GM10847 (cell line): ENCODE results near the gene NHLRC4.
A peak's percentile ranks its signal among the peaks of the same experiment; 100 is the strongest.

Experiments used
- POLR2A ChIP-seq: IDR thresholded peaks from 2 replicates; pipeline ENCODE4 v1.6.1; 2011; ENCODE audit not compliant: insufficient read length; ENCODE audit errors: extremely low read depth

NHLRC4 gene

DNA sequence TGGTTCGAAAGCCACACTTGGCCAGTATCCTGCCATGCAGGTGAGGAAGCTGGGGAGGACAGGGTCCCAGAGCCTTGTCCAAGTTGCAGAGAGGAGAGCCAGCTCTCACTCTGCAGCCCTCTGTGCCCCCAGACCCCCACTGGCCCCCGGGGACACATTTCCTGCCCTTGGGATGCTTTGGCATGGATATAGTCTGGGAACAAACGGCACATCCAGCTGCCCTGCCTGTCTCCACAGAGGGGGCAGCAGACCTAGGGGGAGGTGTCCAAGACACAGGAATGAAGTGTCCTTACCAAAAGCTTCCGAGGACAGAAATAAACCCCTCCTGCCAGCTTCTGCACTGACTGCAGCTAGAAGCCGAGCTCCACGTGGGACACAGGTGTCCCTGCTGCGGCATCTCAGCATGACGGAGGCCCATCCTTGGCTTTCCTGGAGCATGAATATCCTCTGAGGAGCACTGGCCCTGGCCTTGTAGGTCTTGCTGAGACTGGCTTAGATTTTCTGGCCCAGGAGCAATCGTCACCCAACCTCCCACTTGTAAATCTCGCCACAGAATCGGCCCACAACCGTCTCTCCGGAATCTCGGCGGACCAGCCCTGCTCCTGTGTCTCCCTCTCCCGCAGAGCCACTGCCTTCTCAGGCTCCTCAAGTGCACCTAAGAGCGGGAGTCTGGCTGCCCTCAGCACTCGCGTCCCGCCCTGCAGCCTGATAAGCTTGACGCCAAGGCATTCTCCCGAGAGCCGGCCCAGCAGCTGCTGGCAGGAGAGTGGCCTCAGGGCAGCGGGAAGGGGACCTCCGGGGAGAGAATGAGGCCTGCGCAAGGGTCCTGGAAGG lies 40.4 kb upstream of the NHLRC4 start:
- no peak for TF ChIP-seq POLR2A

DNA sequence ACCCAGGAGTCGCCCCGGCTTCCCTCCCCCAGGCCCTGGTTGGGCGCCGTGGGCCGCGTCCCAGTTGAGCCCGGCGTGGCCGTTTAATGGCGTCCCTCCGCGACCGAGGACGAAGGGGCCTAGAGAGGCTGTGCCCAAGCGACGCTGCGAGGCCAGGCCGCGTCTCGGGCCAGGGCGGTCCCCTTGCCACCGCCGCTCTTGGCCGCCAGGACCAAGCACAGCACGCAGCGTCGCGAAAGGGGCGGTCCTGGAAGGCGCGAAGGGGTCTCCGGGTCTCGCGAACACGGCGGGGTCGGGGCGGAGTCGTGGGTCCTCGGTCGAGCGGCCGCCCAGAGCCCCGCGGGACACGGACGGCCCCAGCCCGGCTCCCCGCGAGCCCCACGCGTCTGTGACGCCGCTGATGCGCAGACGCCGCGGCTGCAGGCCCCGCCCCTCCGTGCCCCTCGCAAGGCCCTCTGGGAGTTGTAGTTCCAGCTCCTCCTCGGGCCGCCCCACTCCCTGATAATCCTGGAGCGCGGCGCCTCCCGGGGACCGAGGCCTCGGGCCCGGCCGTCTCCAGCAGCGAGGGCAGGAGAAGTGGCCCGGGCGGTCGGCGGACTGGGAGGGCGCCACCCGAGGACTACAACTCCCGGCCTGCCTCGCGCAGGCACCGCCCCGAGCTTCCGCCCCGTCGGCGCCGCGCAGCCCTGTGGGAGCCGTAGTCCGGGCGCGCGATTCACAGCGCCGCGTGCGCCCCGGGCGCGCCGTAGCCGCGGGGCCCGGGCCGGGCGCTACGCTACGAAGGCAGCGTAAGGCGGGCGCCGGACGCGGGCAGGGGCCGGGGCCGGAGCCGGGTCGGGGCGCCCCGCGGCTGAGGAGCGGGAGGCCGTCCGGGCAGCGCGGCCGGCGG lies 39.5 kb upstream of the NHLRC4 start, which contains the start of gene CAPN15:
TSS of gene CAPN15 (plus strand) at position 698 of the 889 bp plus-strand sequence. CDS start 19,127 bp downstream, outside the sequence.
- peak; percentile 69 for TF ChIP-seq POLR2A

DNA sequence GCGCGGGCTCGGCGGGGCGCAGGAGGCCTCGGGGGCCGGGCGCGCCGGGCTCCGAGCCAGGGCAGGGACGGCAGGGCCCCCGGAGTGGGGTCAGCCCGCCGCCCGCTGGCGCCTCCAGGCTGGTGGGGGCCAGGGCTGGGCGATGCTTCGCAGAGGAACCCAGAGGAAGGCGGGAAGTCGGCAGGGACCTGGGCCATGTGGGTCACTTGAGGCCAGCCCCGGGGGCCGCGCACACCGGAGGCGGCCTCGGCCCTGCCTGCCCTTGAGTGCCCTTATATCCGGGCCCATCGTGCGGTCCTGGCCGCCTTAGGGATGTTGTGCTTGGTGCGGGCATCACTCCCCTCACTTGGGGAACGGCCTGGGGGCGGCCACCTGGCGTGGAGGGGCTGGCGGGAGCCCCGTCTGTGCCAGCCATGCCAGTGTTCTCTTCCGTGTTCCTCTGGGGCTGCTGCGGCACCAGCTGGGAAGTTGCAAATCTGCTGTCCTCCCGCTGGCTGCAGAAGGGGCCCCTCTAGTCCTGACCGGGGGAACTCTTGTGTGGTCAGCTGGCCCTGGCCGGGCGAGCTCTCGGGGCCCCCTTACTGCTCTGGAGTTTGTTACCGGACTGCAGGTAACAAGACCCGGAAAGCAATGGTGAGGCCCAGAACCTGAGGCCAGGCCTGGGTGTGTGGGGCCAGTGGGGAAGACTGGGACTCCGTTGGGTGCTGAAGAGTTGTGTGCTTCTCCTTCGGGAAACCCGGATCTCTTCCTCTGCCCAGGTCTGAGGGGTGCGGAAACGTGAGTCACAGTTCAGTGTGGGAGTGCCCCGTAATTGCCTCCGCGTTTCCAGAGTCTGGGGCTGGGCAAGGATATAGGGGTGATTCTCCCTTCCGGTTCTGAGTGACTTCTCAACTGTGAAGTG lies 38.4 kb upstream of the NHLRC4 start:
- no peak for TF ChIP-seq POLR2A

DNA sequence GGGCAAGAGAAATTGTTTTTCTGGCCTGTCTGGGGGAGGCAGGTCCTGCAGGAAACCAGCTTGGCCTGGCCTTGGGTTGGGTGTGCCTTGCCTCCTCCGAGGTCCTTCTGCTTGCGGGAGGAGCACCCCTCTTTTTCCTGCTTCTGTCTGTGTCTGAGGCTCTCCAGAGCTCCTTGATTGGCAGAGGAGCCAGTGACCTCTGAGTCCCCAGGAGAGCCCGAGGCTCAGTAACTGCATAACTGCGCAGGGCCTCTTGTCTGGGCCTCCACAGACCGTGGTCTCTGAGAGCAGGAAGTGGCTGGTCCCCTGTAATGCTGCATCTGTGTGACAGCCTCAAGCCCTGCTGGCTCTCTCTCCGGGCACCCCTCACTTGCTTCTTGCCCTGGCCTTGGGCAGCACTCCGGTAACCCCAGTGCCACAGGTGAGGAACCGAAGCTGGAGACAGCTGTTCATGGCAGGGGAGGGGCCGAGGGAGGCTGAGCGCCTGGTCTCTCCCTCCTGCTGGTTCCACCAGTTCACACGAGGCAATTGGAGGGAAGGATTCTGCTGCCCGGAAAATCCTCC lies 37.7 kb upstream of the NHLRC4 start:
- TF ChIP-seq POLR2A, result no peak

DNA sequence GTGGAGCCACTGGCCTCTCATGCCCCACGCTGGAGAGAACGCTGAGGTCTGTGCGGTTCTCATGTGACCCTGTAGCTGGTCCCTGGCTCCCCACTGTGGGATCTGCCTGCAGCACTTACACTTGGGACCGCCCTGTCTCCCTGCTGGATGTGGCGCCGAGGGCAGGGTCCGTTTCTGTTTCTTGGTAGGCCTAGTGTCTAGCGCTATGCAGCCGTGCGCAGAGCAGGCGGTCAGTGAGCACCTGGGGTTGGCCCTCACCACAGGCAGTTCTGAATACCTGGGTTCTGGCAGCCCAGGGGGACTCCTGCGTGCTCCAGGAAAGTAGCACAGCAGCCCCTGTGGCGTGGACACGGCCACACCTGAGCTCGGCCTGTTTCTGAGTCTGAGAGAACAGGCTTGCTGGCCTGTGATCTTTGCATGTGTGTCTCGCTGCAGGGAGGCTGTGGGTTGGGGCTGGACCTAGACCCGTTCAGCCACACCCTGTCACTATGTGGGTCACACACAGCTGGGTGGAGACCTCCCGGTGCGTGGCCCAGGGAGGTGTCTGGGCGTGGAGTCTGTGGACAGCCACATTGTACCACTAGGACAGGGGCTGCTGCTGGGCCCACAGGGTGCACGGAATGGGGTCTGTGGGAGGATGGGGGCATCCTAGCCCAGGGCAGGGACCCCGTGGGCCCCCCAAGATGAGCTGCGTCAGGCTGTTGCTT lies 36.5 kb upstream of the NHLRC4 start:
- TF ChIP-seq POLR2A, result no peak

DNA sequence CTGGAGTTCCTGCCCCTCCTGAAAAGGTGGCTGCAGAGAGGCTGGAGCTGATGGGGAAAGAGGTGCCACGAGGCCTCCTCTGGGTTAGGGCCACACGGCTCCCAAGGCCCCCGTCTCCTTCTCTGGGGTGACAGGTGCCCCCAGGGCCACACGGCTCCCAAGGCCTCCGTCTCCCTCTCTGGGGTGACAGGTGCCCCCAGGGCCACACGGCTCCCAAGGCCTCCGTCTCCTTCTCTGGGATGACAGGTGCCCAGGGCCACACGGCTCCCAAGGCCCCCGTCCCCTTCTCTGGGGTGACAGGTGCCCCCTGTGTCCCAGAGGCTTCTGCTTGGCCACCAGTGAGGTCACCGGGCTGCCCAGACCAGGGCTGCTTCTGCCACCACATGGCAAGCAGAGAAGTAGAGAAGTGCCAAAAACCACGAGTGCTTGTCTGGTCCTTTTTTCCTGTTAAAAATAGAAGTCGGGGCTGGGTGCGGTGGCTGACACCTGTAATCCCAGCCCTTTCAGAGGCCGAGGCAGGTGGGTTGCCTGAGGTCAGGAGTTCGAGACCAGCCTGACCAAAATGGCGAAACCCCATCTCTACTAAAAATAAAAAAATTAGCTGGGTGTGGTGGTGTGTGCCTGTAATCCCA lies 35.2 kb upstream of the NHLRC4 start:
- no peak for TF ChIP-seq POLR2A

DNA sequence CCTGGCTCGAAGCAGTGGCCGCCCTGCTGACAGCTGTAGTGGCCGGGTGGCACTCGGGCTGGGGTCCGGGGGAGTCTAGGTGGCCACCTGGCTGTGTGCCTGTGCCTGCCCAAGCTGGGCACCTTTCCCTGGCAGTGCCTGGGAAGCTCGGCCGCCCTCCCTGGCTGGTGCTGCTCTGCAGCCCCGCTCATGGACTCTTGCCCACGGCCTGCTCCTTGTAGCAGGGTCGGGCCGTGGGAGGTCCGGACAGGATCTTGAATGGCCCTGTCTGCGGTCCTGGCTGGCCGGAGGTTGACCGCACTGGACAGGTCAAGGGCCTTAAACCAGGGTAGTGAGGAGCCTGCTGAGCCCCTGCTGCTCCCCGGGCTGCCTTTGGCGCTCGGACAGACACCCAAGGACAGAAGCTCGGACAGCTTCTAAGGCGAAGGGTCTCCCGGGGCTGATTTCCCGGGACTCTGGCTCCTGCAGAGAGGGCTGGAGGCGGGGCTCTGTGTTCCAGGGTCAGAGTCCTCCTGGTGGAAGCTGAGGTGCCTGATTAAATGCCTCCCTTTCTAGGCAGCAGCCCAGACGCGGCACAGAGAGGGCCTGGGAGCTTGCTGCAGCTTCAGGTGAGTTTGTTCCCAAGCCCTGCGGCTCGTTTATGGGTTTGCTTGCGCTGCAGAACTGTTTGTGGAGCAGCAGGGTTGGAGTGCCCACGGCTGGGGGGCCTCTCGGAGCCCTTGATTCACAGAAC lies 33.2 kb upstream of the NHLRC4 start:
- no peak for TF ChIP-seq POLR2A

DNA sequence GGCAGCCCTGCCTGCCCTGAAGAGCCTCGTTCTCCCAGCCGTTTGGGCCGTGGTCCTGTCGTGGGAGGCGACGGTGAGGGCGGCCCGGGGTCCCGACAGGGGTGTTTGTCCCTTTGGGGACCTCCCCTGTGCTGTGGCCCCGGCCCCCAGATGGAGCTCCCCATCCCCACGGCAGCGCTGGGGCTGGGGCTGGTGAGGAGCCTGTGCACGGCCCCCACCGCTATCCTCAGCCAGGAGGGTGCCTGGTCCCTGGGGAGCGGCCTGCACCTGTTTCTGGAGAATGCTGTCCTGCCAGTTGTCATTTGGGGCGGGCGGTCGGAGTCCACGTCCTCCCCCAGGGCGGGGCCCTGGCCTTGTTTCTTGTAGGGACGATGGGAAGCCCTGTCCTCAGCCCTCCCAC lies 32.7 kb upstream of the NHLRC4 start:
- no peak for TF ChIP-seq POLR2A

DNA sequence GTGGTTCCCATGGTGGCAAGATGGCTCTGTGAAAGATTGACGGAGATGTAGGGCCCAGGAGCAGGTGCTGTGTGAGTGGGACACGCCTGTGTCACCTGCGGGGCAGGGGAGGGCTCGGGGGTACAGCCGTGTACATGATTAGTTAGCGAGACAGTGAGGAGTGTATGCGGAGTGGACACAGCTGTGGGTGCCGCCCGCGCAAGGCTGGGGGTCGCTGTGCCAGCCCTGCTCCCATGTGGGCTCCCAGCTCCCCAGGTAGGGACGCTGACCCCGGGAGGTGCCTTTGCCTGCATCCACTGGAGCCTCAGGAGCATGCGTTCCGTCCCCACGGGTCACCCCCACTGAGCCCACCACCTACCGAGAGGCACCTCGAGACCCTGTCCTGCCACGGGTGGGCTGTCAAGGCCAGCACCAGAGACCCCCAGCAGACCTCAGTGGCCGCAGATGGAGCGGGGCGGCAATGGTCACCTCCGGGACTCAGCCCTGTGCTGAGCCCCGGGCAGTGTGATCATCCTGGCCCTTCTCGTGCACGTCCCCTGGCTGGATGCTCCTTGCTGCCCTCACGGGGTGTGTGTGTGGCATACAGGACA lies 31.9 kb upstream of the NHLRC4 start:
- TF ChIP-seq POLR2A, result no peak

DNA sequence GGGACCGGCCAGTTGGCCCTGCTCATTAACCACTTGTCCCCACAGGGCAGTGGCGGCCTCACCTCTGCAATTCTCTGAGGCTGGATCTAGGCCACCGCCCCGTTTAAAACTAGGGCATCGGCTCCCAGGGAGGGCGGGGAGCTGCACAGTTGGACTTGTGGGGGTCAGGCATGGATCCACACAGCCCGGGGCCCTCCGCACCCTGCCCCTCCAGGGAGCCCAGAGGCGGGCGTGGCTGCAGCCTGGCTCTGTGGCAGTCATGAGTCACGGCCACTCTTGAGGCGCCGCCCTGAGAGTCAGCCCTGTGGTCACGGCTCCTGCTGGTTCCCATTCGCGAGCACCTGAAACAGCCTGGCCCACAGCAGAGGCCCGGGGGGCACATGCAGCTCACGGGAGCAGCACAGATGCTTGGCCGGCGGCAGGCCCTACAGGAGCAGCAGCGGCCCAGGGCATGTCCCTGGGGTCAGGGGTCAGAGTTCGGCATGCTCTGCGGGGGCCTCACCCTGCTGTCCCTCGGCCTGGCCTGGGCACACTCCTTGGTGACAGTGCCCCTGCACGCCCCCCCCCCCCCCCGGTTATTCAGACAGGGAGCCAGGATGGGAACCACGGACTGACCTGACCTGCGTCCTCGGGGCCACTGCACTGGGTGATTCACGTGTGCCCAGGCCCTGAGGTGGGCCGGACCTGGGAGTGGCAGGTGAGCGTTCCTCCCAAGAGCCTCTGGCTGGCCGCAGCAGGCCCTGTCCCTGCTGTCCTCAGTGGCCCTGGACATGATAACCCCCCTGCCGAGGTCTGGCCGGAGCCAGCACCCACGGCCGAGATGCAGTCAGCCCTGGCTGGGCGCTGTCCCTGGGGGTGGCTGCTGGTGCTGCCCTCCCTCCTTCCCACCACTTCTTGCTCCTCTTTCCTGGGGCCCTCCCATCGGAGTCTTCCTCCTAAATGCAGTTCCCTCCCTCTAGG lies 31.1 kb upstream of the NHLRC4 start:
- TF ChIP-seq POLR2A, result no peak

DNA sequence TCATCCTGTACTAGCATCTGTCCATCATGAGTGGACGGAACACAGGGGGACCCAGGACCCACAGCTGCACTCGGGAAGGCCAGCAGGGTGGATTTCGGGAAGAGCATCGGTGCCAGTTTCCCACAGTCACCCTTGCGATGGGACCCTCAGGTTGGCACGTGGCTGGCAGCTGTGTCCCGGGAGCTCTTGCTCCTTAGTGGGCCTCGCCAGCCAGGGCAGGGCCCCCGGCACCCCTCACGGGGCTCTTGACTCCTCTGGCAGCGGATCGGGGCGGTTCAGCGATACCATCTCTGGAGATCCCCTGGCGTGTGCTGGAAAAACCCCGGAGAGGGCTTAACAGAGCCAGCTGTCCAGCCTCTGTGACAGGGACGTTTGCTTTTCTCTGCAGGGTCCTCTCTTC lies 30.1 kb upstream of the NHLRC4 start:
- TF ChIP-seq POLR2A, result no peak
